Liver (tissue), 9 donors: Measurements from ENCODE around the gene RAB27B. TPM values are rescaled to one million over a fixed set of nuclear protein-coding genes. Genes with fewer than 3 reads are reported as not detected.

ENCODE experiments used
- DNase-seq: peaks from one replicate; pipeline ENCODE4 v3.0.0-alpha.2; 2017; ENCODE audit warnings: low spot score
- H3K27ac ChIP-seq, 2 donors: one replicate each; pipeline ENCODE4 v1.7.0; 2013; ENCODE audit warnings: inconsistent platforms in 2 of 2, low read length in 2 of 2, control low read depth in 1 of 2, low read depth in 1 of 2, mild to moderate bottlenecking in 1 of 2
- H3K27me3 ChIP-seq, 4 donors: one replicate each; pipeline versions ENCODE4 v1.6.1 to v1.7.0; 2013; ENCODE audit warnings: low read length in 3 of 4, inconsistent platforms in 1 of 4, mild to moderate bottlenecking in 1 of 4, moderate library complexity in 1 of 4; ENCODE audit not compliant: control insufficient read depth in 4 of 4, insufficient read depth in 4 of 4
- H3K36me3 ChIP-seq, 4 donors: one replicate each; pipeline versions ENCODE4 v1.6.1 to v1.7.0; 2013; ENCODE audit warnings: low read length in 3 of 4, mild to moderate bottlenecking in 3 of 4, low read depth in 1 of 4, moderate library complexity in 1 of 4; ENCODE audit not compliant: control insufficient read depth in 4 of 4, insufficient read depth in 3 of 4
- H3K4me1 ChIP-seq, 4 donors: one replicate each; pipeline versions ENCODE4 v1.6.1 to v1.7.0; 2013; ENCODE audit warnings: low read length in 3 of 4, mild to moderate bottlenecking in 3 of 4, moderate library complexity in 1 of 4; ENCODE audit not compliant: control insufficient read depth in 4 of 4, insufficient read depth in 4 of 4
- H3K4me3 ChIP-seq, 3 donors: one replicate each; pipeline versions ENCODE4 v1.6.1 to v1.7.0; 2013; ENCODE audit warnings: low read length in 3 of 3, control low read depth in 1 of 3, low read depth in 1 of 3, mild to moderate bottlenecking in 1 of 3
- H3K9ac ChIP-seq, 2 donors: one replicate each; pipeline ENCODE4 v1.7.0; 2013; ENCODE audit warnings: low read length in 2 of 2, mild to moderate bottlenecking in 2 of 2, moderate library complexity in 2 of 2, control low read depth in 1 of 2, low read depth in 1 of 2
- H3K9me3 ChIP-seq, 4 donors: one replicate each; pipeline versions ENCODE4 v1.6.1 to v1.7.0; 2013; ENCODE audit warnings: low read length in 3 of 4; ENCODE audit not compliant: control insufficient read depth in 4 of 4
- ATF3 ChIP-seq: IDR thresholded peaks from 2 replicates; pipeline ENCODE4 v1.6.1; 2016; ENCODE audit warnings: antibody characterized with exemption
- CTCF ChIP-seq: fragments of 150-350 bp; IDR thresholded peaks from 2 replicates; pipeline ENCODE4 v1.5.1; 2017; ENCODE audit warnings: improper control_type of control experiment, low read depth, low read length; ENCODE audit not compliant: missing input control
- EGR1 ChIP-seq, 2 donors: IDR thresholded peaks; 2 replicates each; pipeline ENCODE4 v1.6.1; 2016 to 2018; ENCODE audit warnings: antibody characterized with exemption in 2 of 2, low read depth in 2 of 2
- GABPA ChIP-seq, 2 donors: IDR thresholded peaks in 1 of 2; conservative IDR thresholded peaks in 1 of 2; 2 replicates each; pipeline ENCODE4 v1.6.1; 2016; ENCODE audit warnings: antibody characterized with exemption in 2 of 2, mild to moderate bottlenecking in 1 of 2, moderate library complexity in 1 of 2
- HNF4A ChIP-seq, 2 donors: conservative IDR thresholded peaks; 2 replicates each; pipeline ENCODE4 v1.6.1; 2016; ENCODE audit warnings: antibody characterized with exemption in 2 of 2, mild to moderate bottlenecking in 2 of 2
- HNF4G ChIP-seq: IDR thresholded peaks from 2 replicates; pipeline ENCODE4 v1.6.1; 2016; ENCODE audit warnings: antibody characterized with exemption
- JUND ChIP-seq, 2 donors: IDR thresholded peaks; 2 replicates each; pipeline ENCODE4 v1.6.1; 2016; ENCODE audit warnings: antibody characterized with exemption in 2 of 2
- MAX ChIP-seq: IDR thresholded peaks from 2 replicates; pipeline ENCODE4 v1.6.1; 2016; ENCODE audit warnings: antibody characterized with exemption
- NR2F2 ChIP-seq: IDR thresholded peaks from 2 replicates; pipeline ENCODE4 v1.6.1; 2016; ENCODE audit warnings: antibody characterized with exemption
- RAD21 ChIP-seq, 2 donors: IDR thresholded peaks; 2 replicates each; pipeline ENCODE4 v1.6.1; 2016; ENCODE audit warnings: antibody characterized with exemption in 2 of 2, mild to moderate bottlenecking in 2 of 2
- REST ChIP-seq: IDR thresholded peaks from 2 replicates; pipeline ENCODE4 v1.6.1; 2016; ENCODE audit warnings: antibody characterized with exemption, mild to moderate bottlenecking
- RXRA ChIP-seq, 2 donors: IDR thresholded peaks; 2 replicates each; pipeline ENCODE4 v1.6.1; 2017 to 2018; ENCODE audit warnings: antibody characterized with exemption in 2 of 2, mild to moderate bottlenecking in 1 of 2
- SP1 ChIP-seq: IDR thresholded peaks from 2 replicates; pipeline ENCODE4 v1.6.1; 2018; ENCODE audit warnings: antibody characterized with exemption, mild to moderate bottlenecking
- TAF1 ChIP-seq: conservative IDR thresholded peaks from 2 replicates; pipeline ENCODE4 v1.6.1; 2016; ENCODE audit warnings: antibody characterized with exemption, mild to moderate bottlenecking
- YY1 ChIP-seq: IDR thresholded peaks from 2 replicates; pipeline ENCODE4 v1.6.1; 2016; ENCODE audit warnings: antibody characterized with exemption, mild to moderate bottlenecking
- ZBTB33 ChIP-seq: IDR thresholded peaks from 2 replicates; pipeline ENCODE4 v1.6.1; 2016; ENCODE audit warnings: antibody characterized with exemption
- WGBS: extraction: QIAGEN DNeasy Blood & Tissue Kit; methylation state at CpG from one replicate; pipeline ENCODE4 v1.1.7; 2013; 5-methylcytosine and 5-hydroxymethylcytosine counted together
- polyA plus RNA-seq, 2 donors: library from polyadenylated mRNA; stranded (reverse) in 1 of 2; unstranded in 1 of 2; fragments of 200-250 nt in 1 of 2; fragments of >200 nt in 1 of 2; fragmentation: Nextera tagmentation in 1 of 2; extraction: Ambion mirVana in 1 of 2; gene quantifications; one replicate each; pipeline versions ENCODE4 v1.2.1 to v1.2.3, GENCODE V29; 2013 to 2015
- total RNA-seq, 2 donors: library from RNA; depleted of rRNA; stranded (reverse); fragments of >200 nt; gene quantifications; one replicate each; pipeline ENCODE4 v1.2.3, GENCODE V29; 2014
- donor health status: healthy.
- donor health status: healthy.
- donor health status: healthy.
- donor health status: healthy.
- donor health status: healthy.

Gene RAB27B
- total and polyA plus RNA-seq, 4 donors: 0.13 to 4.5 (median 0.24) TPM

- Histone ChIP-seq H3K27ac (no peak overlapping the region), H3K27me3 (no peaks in the 10 kb centered on the region), H3K9ac (no peak overlapping the region), H3K9me3 (no peaks in the 10 kb centered on the region), H3K36me3 (no peaks in the 10 kb centered on the region), H3K4me3 (no peak overlapping the region), H3K4me1 (no peaks in the 10 kb centered on the region)
- no peak for DNase-seq
- 95% methylated on average over 2 of the region's 2 CpGs for WGBS
- TF ChIP-seq ZBTB33 (no peak), HNF4G (no peak), MAX (no peak), REST (no peak), RAD21 (IDR thresholded peaks at IDR 0.05) (no peak), JUND (IDR thresholded peaks at IDR 0.05) (no peak), YY1 (no peak), GABPA (IDR thresholded peaks at IDR 0.05 in 1 of 2, conservative IDR thresholded peaks at IDR 0.05 in 1 of 2) (no peak), SP1 (no peak), NR2F2 (no peak), ATF3 (no peak), HNF4A (conservative IDR thresholded peaks at IDR 0.05) (no peak), RXRA (IDR thresholded peaks at IDR 0.05) (no peak), EGR1 (IDR thresholded peaks at IDR 0.05; ENCODE audit: low read depth in 2 of 2) (no peak), TAF1 (no peak), CTCF (no peak)
Measured at GRCh38 chr18:54856105-54856646, 27.9 kb downstream of the RAB27B start.

- WGBS: 97% methylated on average over 3 of the region's 3 CpGs
- Histone ChIP-seq H3K4me3 (no peak overlapping the region), H3K9ac (no peak overlapping the region), H3K36me3 (no peaks in the 10 kb centered on the region), H3K27ac (no peak overlapping the region), H3K4me1 (no peaks in the 10 kb centered on the region), H3K27me3 (no peaks in the 10 kb centered on the region), H3K9me3 (no peaks in the 10 kb centered on the region)
- no peak for DNase-seq
- TF ChIP-seq MAX: no peak
Measured at GRCh38 chr18:54857499-54857898, 29.2 kb downstream of the RAB27B start.
